Panc1 (cell line): ENCODE results near the gene PTPRJ. TPM values are rescaled to one million over a fixed set of nuclear protein-coding genes. Genes with fewer than 3 reads are reported as not detected.

Experiments
- ATAC-seq: fragments of 200-7000 bp; cut with Tn5 transposase; 2 replicates; pipeline ENCODE4 v1.9.1; 2020; ENCODE audit warnings: mild to moderate bottlenecking, moderate library complexity
- BruUV-seq: library from RNA; stranded (reverse); fragments of 400-500 nt; replicated peaks from 2 replicates; lab custom pipeline; 2021; lab: Mats Ljungman, UMichigan
- CTCF ChIA-PET: fragments of 300-600 bp; sonication (Branson Sonifier 250); formaldehyde crosslinking; loops from one replicate; lab custom pipeline; 2022; ENCODE audit warnings: antibody characterized with exemption; lab: Charles Lee
- POLR2A ChIA-PET: fragments of 300-600 bp; sonication (Branson Sonifier 250); formaldehyde crosslinking; loops from one replicate; lab custom pipeline; 2022; ENCODE audit warnings: antibody characterized with exemption; lab: Charles Lee
- DNase-seq: peaks from one replicate; pipeline ENCODE4 v3.0.0-alpha.2; 2010; ENCODE audit warnings: low read depth, low spot score
- H3K27ac ChIP-seq: 2 replicates; pipeline ENCODE4 v1.5.1; 2011; ENCODE audit warnings: mild to moderate bottlenecking, low read length, inconsistent platforms
- H3K27me3 ChIP-seq: fragments of 200-500 bp; sonication (Bioruptor generic); 2 replicates; pipeline ENCODE4 v1.6.0; 2014; ENCODE audit warnings: low read length, inconsistent platforms; ENCODE audit not compliant: control insufficient read depth, insufficient read depth
- H3K36me3 ChIP-seq: fragments of 200-500 bp; sonication (Bioruptor generic); 2 replicates; pipeline ENCODE4 v1.5.1; 2014; ENCODE audit warnings: inconsistent platforms, mild to moderate bottlenecking, low read length, moderate library complexity; ENCODE audit not compliant: control insufficient read depth, insufficient read depth
- H3K4me1 ChIP-seq: 2 replicates; pipeline ENCODE4 v1.5.1; 2011; ENCODE audit warnings: inconsistent platforms, mild to moderate bottlenecking, low read length, moderate library complexity; ENCODE audit not compliant: control insufficient read depth, insufficient read depth
- H3K4me3 ChIP-seq, 2 experiments: 2 replicates each; pipeline ENCODE4 v1.5.1; 2011 to 2012; ENCODE audit warnings: low read depth in 2 of 2, low read length in 2 of 2, mild to moderate bottlenecking in 2 of 2, inconsistent platforms in 1 of 2, moderate library complexity in 1 of 2
- H3K9me3 ChIP-seq: fragments of 200-500 bp; sonication (Bioruptor generic); 2 replicates; pipeline ENCODE4 v1.5.1; 2014; ENCODE audit warnings: low read depth, mild to moderate bottlenecking, inconsistent platforms, low read length, moderate library complexity; ENCODE audit not compliant: control insufficient read depth, insufficient read depth
- POLR2AphosphoS5 ChIP-seq: IDR thresholded peaks from 2 replicates; pipeline ENCODE4 v1.6.1; 2012; ENCODE audit warnings: mild to moderate bottlenecking, low read depth, low read length, moderate library complexity
- SIN3A ChIP-seq: IDR thresholded peaks from 2 replicates; pipeline ENCODE4 v1.6.1; 2012; ENCODE audit warnings: low read depth, mild to moderate bottlenecking, low read length, moderate library complexity, borderline replicate concordance; ENCODE audit not compliant: insufficient read depth
- TCF7L2 ChIP-seq: IDR thresholded peaks from 2 replicates; pipeline ENCODE4 v1.6.1; 2011; ENCODE audit warnings: mild to moderate bottlenecking, low read depth, low read length, inconsistent platforms
- in situ Hi-C: cut with HindIII; loops from 2 replicates; pipeline ENCODE4 v1.10.0; 2016; ENCODE audit warnings: low sequenced_read_pairs, low pct_unique_long_range_greater_than_20kb
- intact Hi-C: fragments of 100-400 bp; cut with micrococcal nuclease; formaldehyde crosslinking; loops from one replicate; pipeline ENCODE4 v1.10.0; 2022; ENCODE audit not compliant: unreplicated experiment
- total RNA-seq: library from RNA; stranded (reverse); gene quantifications from one replicate; pipeline ENCODE4 v1.2.1, GENCODE V29; 2021; ENCODE audit not compliant: unreplicated experiment
- TF ChIP-seq, protein P1 (sequence below), 2 experiments: IDR thresholded peaks; 2 replicates each; pipeline ENCODE4 v1.6.1; 2011 to 2012; ENCODE audit warnings: low read depth in 2 of 2, control low read depth in 1 of 2, low read length in 1 of 2, mild to moderate bottlenecking in 1 of 2, moderate library complexity in 1 of 2; ENCODE audit not compliant: insufficient read depth in 1 of 2
- TF ChIP-seq, protein P2 (sequence below): fragments of 450-650 bp; IDR thresholded peaks from 2 replicates; pipeline ENCODE4 v1.5.1; 2017; ENCODE audit warnings: mild to moderate bottlenecking

The PTPRJ gene
- total RNA-seq, 1 experiment from 2014 or later: 73.6 TPM

GRCh38 chr11:48029681-48030290 lies 49.4 kb downstream of the PTPRJ start:
- TSS peak; percentile 26 for BruUV-seq
- ATAC-seq: no peak
- DNase-seq: no peak
- TF ChIP-seq POLR2AphosphoS5: no peak
- TF ChIP-seq, protein P1, sequence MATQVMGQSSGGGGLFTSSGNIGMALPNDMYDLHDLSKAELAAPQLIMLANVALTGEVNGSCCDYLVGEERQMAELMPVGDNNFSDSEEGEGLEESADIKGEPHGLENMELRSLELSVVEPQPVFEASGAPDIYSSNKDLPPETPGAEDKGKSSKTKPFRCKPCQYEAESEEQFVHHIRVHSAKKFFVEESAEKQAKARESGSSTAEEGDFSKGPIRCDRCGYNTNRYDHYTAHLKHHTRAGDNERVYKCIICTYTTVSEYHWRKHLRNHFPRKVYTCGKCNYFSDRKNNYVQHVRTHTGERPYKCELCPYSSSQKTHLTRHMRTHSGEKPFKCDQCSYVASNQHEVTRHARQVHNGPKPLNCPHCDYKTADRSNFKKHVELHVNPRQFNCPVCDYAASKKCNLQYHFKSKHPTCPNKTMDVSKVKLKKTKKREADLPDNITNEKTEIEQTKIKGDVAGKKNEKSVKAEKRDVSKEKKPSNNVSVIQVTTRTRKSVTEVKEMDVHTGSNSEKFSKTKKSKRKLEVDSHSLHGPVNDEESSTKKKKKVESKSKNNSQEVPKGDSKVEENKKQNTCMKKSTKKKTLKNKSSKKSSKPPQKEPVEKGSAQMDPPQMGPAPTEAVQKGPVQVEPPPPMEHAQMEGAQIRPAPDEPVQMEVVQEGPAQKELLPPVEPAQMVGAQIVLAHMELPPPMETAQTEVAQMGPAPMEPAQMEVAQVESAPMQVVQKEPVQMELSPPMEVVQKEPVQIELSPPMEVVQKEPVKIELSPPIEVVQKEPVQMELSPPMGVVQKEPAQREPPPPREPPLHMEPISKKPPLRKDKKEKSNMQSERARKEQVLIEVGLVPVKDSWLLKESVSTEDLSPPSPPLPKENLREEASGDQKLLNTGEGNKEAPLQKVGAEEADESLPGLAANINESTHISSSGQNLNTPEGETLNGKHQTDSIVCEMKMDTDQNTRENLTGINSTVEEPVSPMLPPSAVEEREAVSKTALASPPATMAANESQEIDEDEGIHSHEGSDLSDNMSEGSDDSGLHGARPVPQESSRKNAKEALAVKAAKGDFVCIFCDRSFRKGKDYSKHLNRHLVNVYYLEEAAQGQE (IDR thresholded peaks at IDR 0.05; ENCODE audit: insufficient read depth in 1 of 2, low read depth in 2 of 2, low read length in 1 of 2): no peak
- TF ChIP-seq SIN3A: no peak
- no peak for TF ChIP-seq TCF7L2
- TF ChIP-seq, protein P2, sequence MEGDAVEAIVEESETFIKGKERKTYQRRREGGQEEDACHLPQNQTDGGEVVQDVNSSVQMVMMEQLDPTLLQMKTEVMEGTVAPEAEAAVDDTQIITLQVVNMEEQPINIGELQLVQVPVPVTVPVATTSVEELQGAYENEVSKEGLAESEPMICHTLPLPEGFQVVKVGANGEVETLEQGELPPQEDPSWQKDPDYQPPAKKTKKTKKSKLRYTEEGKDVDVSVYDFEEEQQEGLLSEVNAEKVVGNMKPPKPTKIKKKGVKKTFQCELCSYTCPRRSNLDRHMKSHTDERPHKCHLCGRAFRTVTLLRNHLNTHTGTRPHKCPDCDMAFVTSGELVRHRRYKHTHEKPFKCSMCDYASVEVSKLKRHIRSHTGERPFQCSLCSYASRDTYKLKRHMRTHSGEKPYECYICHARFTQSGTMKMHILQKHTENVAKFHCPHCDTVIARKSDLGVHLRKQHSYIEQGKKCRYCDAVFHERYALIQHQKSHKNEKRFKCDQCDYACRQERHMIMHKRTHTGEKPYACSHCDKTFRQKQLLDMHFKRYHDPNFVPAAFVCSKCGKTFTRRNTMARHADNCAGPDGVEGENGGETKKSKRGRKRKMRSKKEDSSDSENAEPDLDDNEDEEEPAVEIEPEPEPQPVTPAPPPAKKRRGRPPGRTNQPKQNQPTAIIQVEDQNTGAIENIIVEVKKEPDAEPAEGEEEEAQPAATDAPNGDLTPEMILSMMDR: no peak
- H3K9me3 ChIP-seq: no peaks in the 10 kb centered on the region
- intact Hi-C loops (no loop called here), in situ Hi-C loops (no loop called here)
- ChIA-PET CTCF (no interaction called here), POLR2A (no interaction called here)
- H3K36me3 ChIP-seq: no peaks in the 10 kb centered on the region
- no peak overlapping the region for H3K27ac ChIP-seq
- H3K27me3 ChIP-seq: no peaks in the 10 kb centered on the region
- H3K4me3 ChIP-seq: no peak overlapping the region
- H3K4me1 ChIP-seq: peaks cover 18% of the 10 kb centered on the region

- Histone ChIP-seq H3K36me3 (no peaks in the 10 kb centered on the region), H3K4me3 (no peak overlapping the region), H3K9me3 (no peaks in the 10 kb centered on the region), H3K27me3 (no peaks in the 10 kb centered on the region), H3K27ac (no peak overlapping the region), H3K4me1 (peaks cover 12% of the 10 kb centered on the region)
- ATAC-seq: no peak
- POLR2A ChIA-PET: no interaction called here
- CTCF ChIA-PET: no interaction called here
- intact Hi-C loops (no loop called here), in situ Hi-C loops (no loop called here)
- BruUV-seq: no TSS peak
- no peak for DNase-seq
- TF ChIP-seq SIN3A (no peak), POLR2AphosphoS5 (no peak), TCF7L2 (no peak)
- TF ChIP-seq, protein P2: no peak
- TF ChIP-seq, protein P1 (IDR thresholded peaks at IDR 0.05; ENCODE audit: insufficient read depth in 1 of 2, low read depth in 2 of 2, low read length in 1 of 2): no peak
These were observed 51.2 kb downstream of the PTPRJ start for GRCh38 chr11:48031602-48032001.
